ENCODE results near the gene RTP5.

The RTP5 gene

DNA sequence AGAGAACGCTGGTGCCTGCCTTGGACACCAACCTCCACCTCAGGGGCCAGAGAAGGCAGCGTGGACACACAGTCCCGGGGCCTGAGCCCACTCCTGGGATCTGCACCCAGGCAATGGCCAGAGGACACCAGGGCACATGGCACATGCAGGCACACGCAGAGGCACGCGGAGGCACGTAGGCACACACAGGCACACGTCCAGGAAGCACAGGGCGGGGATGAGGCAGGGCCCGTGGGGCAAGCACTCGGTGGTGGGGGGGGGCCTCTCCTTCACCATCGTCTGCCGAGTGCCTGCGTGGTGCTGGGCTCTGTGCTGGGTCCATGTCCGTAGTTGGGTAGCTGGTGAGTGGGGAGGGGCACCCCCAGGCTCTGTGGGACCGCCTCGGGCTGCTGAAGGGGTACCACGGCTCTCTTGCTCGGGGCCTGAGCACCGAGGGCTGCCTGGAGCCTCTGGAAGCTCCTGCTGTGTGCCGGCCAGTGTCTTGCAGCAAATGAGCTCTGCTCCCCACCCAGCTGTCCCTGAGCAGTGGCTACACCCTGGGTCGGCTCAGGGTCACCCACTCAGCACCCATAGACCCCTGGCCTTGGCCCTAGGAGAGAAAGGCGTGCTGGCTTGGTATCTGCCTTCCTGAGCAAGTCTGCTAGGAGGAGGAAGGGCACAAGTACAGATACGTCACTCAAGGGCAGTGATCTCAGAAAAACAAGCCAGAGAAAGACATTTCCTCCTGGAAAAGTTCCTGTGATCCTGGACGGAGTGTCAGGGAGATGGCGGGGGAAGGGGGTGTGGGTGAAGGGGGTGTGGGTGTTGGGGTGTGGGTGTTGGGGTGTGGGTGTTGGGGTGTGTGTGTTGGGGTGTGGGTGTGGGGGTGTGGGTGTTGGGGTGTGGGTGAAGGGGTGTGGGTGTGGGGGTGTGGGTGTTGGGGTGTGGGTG is 26.4 kb downstream of the RTP5 start:
- peaks cover 11 to 76% (median 55%) of the 10 kb centered on the region in 10 experiments for H3K4me1 ChIP-seq

DNA sequence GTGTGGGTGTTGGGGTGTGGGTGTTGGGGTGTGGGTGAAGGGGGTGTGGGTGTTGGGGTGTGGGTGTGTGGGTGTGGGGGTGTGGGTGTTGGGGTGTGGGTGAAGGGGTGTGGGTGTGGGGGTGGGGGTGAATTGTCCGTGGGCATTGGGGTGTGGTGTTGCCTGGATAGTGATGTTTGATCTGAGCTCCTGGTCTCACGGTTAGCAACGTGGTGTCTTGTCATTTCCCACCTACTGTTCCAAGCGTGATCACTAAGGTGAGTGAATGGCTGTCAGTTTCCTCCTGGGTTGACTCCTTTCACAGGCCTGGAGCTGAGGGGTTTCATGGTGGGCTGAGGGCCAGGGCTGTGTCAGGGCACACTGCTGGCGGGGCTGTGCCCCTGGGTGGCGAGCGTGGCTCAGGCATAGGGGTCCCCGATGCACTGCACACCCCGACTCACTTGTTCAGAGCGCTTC is 27.2 kb downstream of the RTP5 start:
- peaks cover 0 to 10% (median 0%) of the 10 kb centered on the region in 11 experiments; a peak in 3 of 22 replicates for H3K27me3 ChIP-seq
- no peak for TF ChIP-seq Cebpa-rat (IDR thresholded peaks at IDR 0.05)
- peak overlapping the region in 2 of 11 experiments; percentile 87 to 89; a peak in 2 of 22 replicates for H3K4me2 ChIP-seq
- no peak overlapping the region for H3K4me3 ChIP-seq
- peaks cover 0 to 95% (median 89%) of the 10 kb centered on the region in 11 experiments; a peak in 18 of 22 replicates for H4K20me1 ChIP-seq
- peaks cover 19 to 77% (median 59%) of the 10 kb centered on the region in 10 experiments for H3K4me1 ChIP-seq
- peaks cover 0 to 27% (median 10%) of the 10 kb centered on the region in 11 experiments; a peak in 9 of 22 replicates for H3K36me3 ChIP-seq
- no peaks in the 10 kb centered on the region for H3K9me3 ChIP-seq (replicated peaks in 1 of 11)
- H3K27ac ChIP-seq: no peak overlapping the region
- no peak overlapping the region for H3K9ac ChIP-seq

More for the DNA sequence above, 26.4 kb downstream of the RTP5 start:
- Histone ChIP-seq H3K27me3 (0 out of 22 replicates have a peak, but pooled peaks cover 0 to 2% (median 0%) of the 10 kb centered on the region in 11 experiments), H3K36me3 (peaks cover 0 to 35% (median 14%) of the 10 kb centered on the region in 11 experiments; a peak in 15 of 22 replicates), H3K9me3 (replicated peaks in 1 of 11) (no peaks in the 10 kb centered on the region), H4K20me1 (peaks cover 0 to 95% (median 89%) of the 10 kb centered on the region in 11 experiments; a peak in 18 of 22 replicates), H3K4me3 (no peak overlapping the region), H3K4me2 (peak overlapping the region in 4 of 11 experiments; percentile 3 to 24 (median 8); a peak in 4 of 22 replicates), H3K27ac (peak overlapping the region in 6 of 11 experiments; percentile 17 to 60 (median 42); a peak in 9 of 22 replicates), H3K9ac (peak overlapping the region in 2 of 11 experiments; percentile 22 to 33; a peak in 3 of 22 replicates)
- TF ChIP-seq Cebpa-rat (IDR thresholded peaks at IDR 0.05): no peak

DNA sequence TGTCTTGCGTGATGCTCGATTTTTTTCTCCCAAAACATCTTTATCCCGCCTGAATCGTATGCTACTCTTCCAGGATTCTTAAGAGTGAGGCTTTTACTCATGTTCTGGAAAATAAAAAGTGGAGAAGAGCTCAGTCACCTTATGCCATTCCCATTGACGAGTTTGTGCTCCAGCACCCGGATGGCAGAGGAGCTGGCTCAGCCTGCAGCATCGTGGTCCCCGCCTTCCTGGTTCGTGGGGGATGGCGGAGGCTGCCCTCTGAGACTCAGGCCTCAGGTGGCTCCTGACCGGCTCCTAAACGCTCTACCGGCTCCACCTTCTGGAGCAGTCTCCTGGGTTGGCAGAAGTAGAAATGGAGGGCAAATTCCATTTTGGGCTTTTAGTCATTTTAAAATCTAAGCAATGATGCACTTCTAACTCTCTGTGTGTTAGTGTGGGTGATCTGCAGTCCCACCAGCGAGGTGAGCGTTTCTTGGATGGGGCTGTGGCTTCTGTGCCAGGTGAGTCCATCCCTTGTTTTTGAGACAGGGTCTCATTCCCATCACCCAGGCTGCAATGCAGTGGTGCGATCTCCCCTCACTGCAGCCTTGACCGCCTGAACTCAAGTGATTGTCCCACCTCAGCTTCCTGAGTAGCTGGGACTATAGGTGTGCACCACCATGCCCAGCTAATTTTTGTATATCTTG is 27.8 kb downstream of the RTP5 start:
- peak overlapping the region in 4 of 11 experiments; percentile 80 to 89 (median 84); a peak in 4 of 22 replicates for H3K4me2 ChIP-seq
- TF ChIP-seq Cebpa-rat (IDR thresholded peaks at IDR 0.05): no peak
- peaks cover 0 to 24% (median 4%) of the 10 kb centered on the region in 11 experiments; a peak in 7 of 22 replicates for H3K36me3 ChIP-seq
- no peak overlapping the region for H3K9ac ChIP-seq
- H3K27ac ChIP-seq: no peak overlapping the region
- no peak overlapping the region for H3K4me3 ChIP-seq
- H3K27me3 ChIP-seq: peaks cover 0 to 13% (median 0%) of the 10 kb centered on the region in 11 experiments; a peak in 5 of 22 replicates
- H3K4me1 ChIP-seq: peaks cover 21 to 82% (median 63%) of the 10 kb centered on the region in 10 experiments
- no peaks in the 10 kb centered on the region for H3K9me3 ChIP-seq (replicated peaks in 1 of 11)
- peaks cover 0 to 93% (median 85%) of the 10 kb centered on the region in 11 experiments; a peak in 18 of 22 replicates for H4K20me1 ChIP-seq

DNA sequence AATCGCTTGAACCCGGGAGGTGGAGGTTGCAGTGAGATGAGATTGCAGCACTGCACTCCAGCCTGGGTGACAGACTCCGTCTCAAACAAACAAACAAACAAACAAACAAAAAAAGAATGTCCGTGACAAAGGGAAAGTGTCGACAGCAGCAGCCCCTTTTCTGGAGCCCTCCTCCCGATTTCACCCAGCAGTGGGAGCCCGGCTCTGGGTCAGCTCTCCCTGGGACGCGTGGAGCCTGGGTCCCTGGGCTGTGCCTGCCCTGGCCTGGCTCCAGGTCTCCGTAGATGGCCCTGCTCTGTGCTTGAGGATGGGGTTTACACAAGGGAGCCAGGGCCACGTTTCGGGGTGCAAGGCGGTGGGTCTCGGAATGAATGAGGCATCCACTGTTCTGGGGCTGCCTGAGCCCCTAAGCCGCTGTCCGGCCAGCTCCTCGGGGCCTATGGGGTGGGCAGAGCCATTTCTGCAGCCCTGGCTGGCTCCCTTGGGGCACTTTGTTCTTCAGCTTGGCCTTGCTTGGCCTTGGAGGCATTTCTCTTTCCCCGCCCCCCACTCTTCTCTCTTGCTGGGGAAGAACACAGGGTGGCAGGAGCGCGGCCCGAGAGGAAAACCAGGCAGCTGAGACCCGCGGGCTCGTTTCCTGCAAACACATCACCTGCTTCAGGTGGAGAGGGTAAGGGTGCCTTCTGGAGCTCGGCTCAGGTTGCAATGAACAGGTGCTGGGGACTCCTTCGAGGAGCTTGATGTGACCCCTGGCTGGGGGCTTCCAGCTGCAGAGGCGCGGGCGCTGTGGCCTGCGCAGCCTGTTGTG is 29.1 kb downstream of the RTP5 start:
- Histone ChIP-seq H3K4me3 (0 out of 20 replicates have a peak overlapping the region, but pooled peaks of 1 of the 10 experiments have one; percentile 13), H3K27me3 (peaks cover 0 to 23% (median 0%) of the 10 kb centered on the region in 11 experiments; a peak in 5 of 22 replicates), H3K4me1 (peaks cover 34 to 90% (median 75%) of the 10 kb centered on the region in 10 experiments), H3K4me2 (peak overlapping the region; percentile 35 to 89 (median 80); a peak in 21 of 22 replicates), H3K36me3 (peaks cover 0 to 24% (median 3%) of the 10 kb centered on the region in 11 experiments; a peak in 5 of 22 replicates), H3K27ac (peak overlapping the region in 3 of 11 experiments; percentile 18 to 43 (median 42); a peak in 3 of 22 replicates), H3K9me3 (replicated peaks in 1 of 11) (no peaks in the 10 kb centered on the region), H4K20me1 (peaks cover 0 to 93% (median 85%) of the 10 kb centered on the region in 11 experiments; a peak in 19 of 22 replicates), H3K9ac (peak overlapping the region in 5 of 11 experiments; percentile 4 to 42 (median 24); a peak in 7 of 22 replicates)
- no peak for TF ChIP-seq Cebpa-rat (IDR thresholded peaks at IDR 0.05)

DNA sequence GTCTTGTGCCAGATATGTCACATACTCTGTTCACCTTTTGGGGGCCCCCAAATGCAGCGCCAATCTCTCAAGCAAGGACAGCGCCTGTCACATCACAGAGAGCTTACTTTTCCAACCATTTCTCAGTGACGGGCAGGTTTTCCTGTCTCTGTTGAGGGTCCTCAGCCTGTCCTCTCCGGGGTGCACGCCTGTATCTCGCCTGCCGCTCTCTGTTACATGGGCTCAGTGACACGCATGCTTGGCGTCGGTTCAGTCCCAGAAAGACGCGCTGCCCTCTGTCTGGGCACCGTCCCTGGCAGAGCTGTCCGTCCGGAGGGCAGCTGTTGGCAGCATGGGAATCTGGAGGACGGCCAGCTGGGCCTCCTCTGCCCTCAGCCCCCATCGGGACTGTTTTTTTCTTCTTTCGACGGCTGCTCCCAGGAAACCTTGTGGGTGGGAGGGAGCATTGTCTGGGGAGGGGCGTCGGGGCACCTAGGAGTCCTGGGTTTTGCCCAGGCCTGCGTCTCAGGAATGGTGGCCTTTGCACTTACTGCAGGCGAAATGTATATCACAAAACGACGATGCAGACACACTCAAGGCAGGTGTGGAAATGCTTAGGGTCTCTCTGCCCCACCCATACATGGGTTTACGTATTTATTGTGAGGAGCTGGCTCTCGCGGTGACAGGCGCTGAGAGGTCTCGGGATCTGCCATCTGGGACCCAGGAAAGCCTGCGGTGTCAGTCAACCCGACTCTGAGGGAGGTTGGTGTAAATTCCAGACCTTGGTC is 30.9 kb downstream of the RTP5 start:
- H3K9ac ChIP-seq: peak overlapping the region in 4 of 11 experiments; percentile 42 to 52 (median 46); a peak in 5 of 22 replicates
- no peak overlapping the region for H3K4me3 ChIP-seq
- peaks cover 0 to 93% (median 85%) of the 10 kb centered on the region in 11 experiments; a peak in 20 of 22 replicates for H4K20me1 ChIP-seq
- TF ChIP-seq Cebpa-rat (IDR thresholded peaks at IDR 0.05): no peak
- H3K9me3 ChIP-seq (replicated peaks in 1 of 11): no peaks in the 10 kb centered on the region
- H3K4me1 ChIP-seq: peaks cover 34 to 93% (median 84%) of the 10 kb centered on the region in 10 experiments
- peaks cover 0 to 23% (median 0%) of the 10 kb centered on the region in 11 experiments; a peak in 5 of 22 replicates for H3K27me3 ChIP-seq
- H3K4me2 ChIP-seq: peak overlapping the region in 9 of 11 experiments; percentile 69 to 89 (median 81); a peak in 17 of 22 replicates
- H3K36me3 ChIP-seq: peaks cover 0 to 25% (median 3%) of the 10 kb centered on the region in 11 experiments; a peak in 6 of 22 replicates
- peak overlapping the region in 3 of 11 experiments; percentile 29 to 34 (median 32); a peak in 4 of 22 replicates for H3K27ac ChIP-seq

DNA sequence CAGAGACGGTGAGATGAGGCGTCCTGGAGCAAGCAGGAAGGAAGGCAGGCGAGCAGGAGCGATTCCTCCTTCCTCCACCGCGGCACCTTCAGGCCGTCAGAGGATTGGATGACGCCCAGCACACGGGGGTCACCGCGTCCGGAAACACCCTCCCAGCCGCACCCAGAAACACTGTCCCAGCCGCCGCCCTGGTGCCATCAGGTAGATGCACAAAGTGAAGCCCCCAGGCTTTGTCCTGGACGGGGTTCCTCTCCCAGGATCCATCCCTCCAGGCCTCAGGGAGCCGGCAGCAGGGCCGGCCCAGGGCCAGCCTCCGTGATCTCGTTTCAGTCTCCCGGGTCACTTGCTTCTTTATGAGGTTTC is 31.5 kb downstream of the RTP5 start:
- no peak overlapping the region for H3K4me3 ChIP-seq
- H3K4me2 ChIP-seq: peak overlapping the region in 10 of 11 experiments; percentile 66 to 89 (median 80); a peak in 20 of 22 replicates
- peaks cover 0 to 31% (median 4%) of the 10 kb centered on the region in 11 experiments; a peak in 9 of 22 replicates for H3K36me3 ChIP-seq
- no peak for TF ChIP-seq Cebpa-rat (IDR thresholded peaks at IDR 0.05)
- peak overlapping the region in 5 of 11 experiments; percentile 35 to 52 (median 44); a peak in 6 of 22 replicates for H3K9ac ChIP-seq
- H3K27me3 ChIP-seq: peaks cover 0 to 23% (median 0%) of the 10 kb centered on the region in 11 experiments; a peak in 5 of 22 replicates
- H3K27ac ChIP-seq: peak overlapping the region in 1 of 11 experiments; percentile 27; a peak in 1 of 22 replicates
- H3K9me3 ChIP-seq (replicated peaks in 1 of 11): no peaks in the 10 kb centered on the region
- peaks cover 34 to 93% (median 89%) of the 10 kb centered on the region in 10 experiments for H3K4me1 ChIP-seq
- peaks cover 0 to 93% (median 85%) of the 10 kb centered on the region in 11 experiments; a peak in 20 of 22 replicates for H4K20me1 ChIP-seq
